CD4-positive, CD25-positive, alpha-beta regulatory T cell (primary cell): ENCODE data around the gene ZNG1E. TPM values are rescaled to one million over a fixed set of nuclear protein-coding genes. Genes with fewer than 3 reads are reported as not detected.
"Not testable (repeated sequence)": the region's sequence is repeated elsewhere in the genome, so short reads cannot be mapped to it uniquely, and the experiment has no call there.

Experiments used
- ATAC-seq, 2 donors: fragments of 150-1000 bp; cut with Tn5 transposase; one replicate each; pipeline ENCODE4 v1.10.0; 2021; ENCODE audit warnings: low read depth in 2 of 2, moderate number of reproducible peaks in 2 of 2, moderate library complexity in 1 of 2
- DNase-seq, 3 donors: peaks; one replicate each; pipeline versions ENCODE4 v3.0.0 to v3.0.0-alpha.2; 2012 to 2022; ENCODE audit warnings: mixed read lengths in 1 of 3
- H3K27ac ChIP-seq: one replicate; pipeline ENCODE4 v1.7.0; 2013; ENCODE audit warnings: mild to moderate bottlenecking, low read length; ENCODE audit not compliant: insufficient read depth, poor library complexity, severe bottlenecking
- H3K27me3 ChIP-seq: one replicate; pipeline ENCODE4 v1.7.0; 2013; ENCODE audit warnings: low read length; ENCODE audit not compliant: control insufficient read depth, insufficient read depth
- H3K36me3 ChIP-seq: one replicate; pipeline ENCODE4 v1.7.0; 2013; ENCODE audit warnings: mild to moderate bottlenecking, low read length, moderate library complexity; ENCODE audit not compliant: control insufficient read depth, insufficient read depth
- H3K4me1 ChIP-seq: 2 replicates; pipeline ENCODE4 v1.7.0; 2013; ENCODE audit warnings: mild to moderate bottlenecking, low read length; ENCODE audit not compliant: insufficient read depth, control insufficient read depth, poor library complexity, severe bottlenecking
- H3K4me3 ChIP-seq: one replicate; pipeline ENCODE4 v1.7.0; 2013; ENCODE audit warnings: low read depth, mild to moderate bottlenecking, low read length, moderate library complexity
- H3K9me3 ChIP-seq, 2 experiments: 1 replicate in 1 of 2; 2 replicates in 1 of 2; pipeline ENCODE4 v1.7.0; 2013; ENCODE audit warnings: low read length in 2 of 2, mild to moderate bottlenecking in 1 of 2, moderate library complexity in 1 of 2; ENCODE audit not compliant: control insufficient read depth in 2 of 2
- H3K27ac Mint-ChIP-seq, 3 donors: one replicate each; pipeline ENCODE4 v1.8.0; 2020 to 2022; ENCODE audit warnings: mild to moderate bottlenecking in 3 of 3, mixed read lengths in 3 of 3, moderate library complexity in 2 of 3
- H3K27me3 Mint-ChIP-seq: one replicate; pipeline ENCODE4 v1.8.0; 2022; ENCODE audit warnings: mild to moderate bottlenecking, mixed read lengths
- H3K36me3 Mint-ChIP-seq: one replicate; pipeline ENCODE4 v1.8.0; 2020; ENCODE audit warnings: mixed read lengths
- H3K4me1 Mint-ChIP-seq, 4 donors: one replicate each; pipeline ENCODE4 v1.8.0; 2020 to 2022; ENCODE audit warnings: mixed read lengths in 4 of 4, mild to moderate bottlenecking in 1 of 4
- H3K4me3 Mint-ChIP-seq, 4 donors: one replicate each; pipeline ENCODE4 v1.8.0; 2020 to 2022; ENCODE audit warnings: mild to moderate bottlenecking in 4 of 4, mixed read lengths in 4 of 4, moderate library complexity in 3 of 4
- H3K9me3 Mint-ChIP-seq, 7 donors: one replicate each; pipeline ENCODE4 v1.8.0; 2020 to 2022; ENCODE audit warnings: mixed read lengths in 7 of 7, mild to moderate bottlenecking in 3 of 7, moderate library complexity in 2 of 7
- polyA plus RNA-seq, 4 donors: library from polyadenylated mRNA; unstranded; fragments of 300-500 nt; fragmentation: Illumina TruSeq; gene quantifications; one replicate each; pipeline ENCODE4 v1.2.3, GENCODE V29; 2021
- total RNA-seq: library from RNA; stranded (reverse); gene quantifications from one replicate; pipeline ENCODE4 v1.2.3, GENCODE V29; 2022

ZNG1E gene
- total RNA-seq (41.4 TPM), polyA plus RNA-seq (10 to 100 TPM; 20.3 to 33.8 (median 28.3) TPM)

DNA sequence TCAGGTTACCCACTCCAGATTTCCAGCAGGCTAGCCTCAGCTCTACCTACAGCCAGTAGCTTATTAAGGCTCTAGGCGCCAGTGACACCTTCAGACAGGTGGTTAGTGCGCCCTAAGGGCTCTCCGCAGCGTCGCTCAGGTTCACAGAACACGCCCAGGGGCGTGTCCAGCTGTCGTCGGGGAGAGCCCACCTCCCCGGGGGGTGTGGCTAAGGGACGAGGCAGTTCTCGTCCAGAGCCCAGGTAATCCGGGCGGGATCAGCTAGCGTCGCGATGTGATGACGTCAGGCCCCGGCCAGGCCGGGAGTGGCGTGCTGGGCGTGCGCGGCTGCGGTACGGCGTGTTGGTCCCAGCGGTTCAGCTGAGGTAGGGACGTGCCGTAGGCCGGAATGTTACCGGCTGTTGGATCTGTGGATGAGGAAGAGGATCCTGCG, at the start of gene ZNG1E:
TSS of gene ZNG1E (plus strand) at position 340 of the 433 bp plus-strand sequence. CDS start at position 389, 49 bp downstream.
- Histone ChIP-seq H3K4me3 (peak within 1 kb of the TSS; percentile 41), H3K27ac (peak within 1 kb of the TSS; percentile 51)
- H3K9me3 Mint-ChIP-seq, H3K36me3 ChIP-seq, H3K27me3 Mint-ChIP-seq, ATAC-seq, H3K9me3 ChIP-seq, H3K4me1 ChIP-seq, H3K36me3 Mint-ChIP-seq, H3K27me3 ChIP-seq, H3K4me1 Mint-ChIP-seq: not testable (repeated sequence)
- H3K4me3 Mint-ChIP-seq = peak within 1 kb of the TSS; percentile 79 to 86 (median 81)
- DNase-seq = peak; percentile 68 to 76 (median 68)
- peak within 1 kb of the TSS in 2 of 3 donors; percentile 76 to 90 for H3K27ac Mint-ChIP-seq

GRCh38 chr9:65673579-65673978, 2.1 kb upstream of the ZNG1E start:
- H3K36me3 ChIP-seq, H3K27me3 Mint-ChIP-seq, H3K27ac Mint-ChIP-seq, H3K9me3 Mint-ChIP-seq, H3K27ac ChIP-seq, H3K36me3 Mint-ChIP-seq, DNase-seq, H3K4me3 Mint-ChIP-seq, H3K4me1 Mint-ChIP-seq, H3K27me3 ChIP-seq, H3K9me3 ChIP-seq, H3K4me3 ChIP-seq, ATAC-seq, H3K4me1 ChIP-seq: not testable (repeated sequence)

GRCh38 chr9:65675018-65675417, 710 bp upstream of the ZNG1E start:
- H3K27ac Mint-ChIP-seq = peak overlapping the region in 2 of 3 donors; percentile 76 to 90
- H3K9me3 Mint-ChIP-seq, H3K36me3 ChIP-seq: not testable (repeated sequence)

DNA sequence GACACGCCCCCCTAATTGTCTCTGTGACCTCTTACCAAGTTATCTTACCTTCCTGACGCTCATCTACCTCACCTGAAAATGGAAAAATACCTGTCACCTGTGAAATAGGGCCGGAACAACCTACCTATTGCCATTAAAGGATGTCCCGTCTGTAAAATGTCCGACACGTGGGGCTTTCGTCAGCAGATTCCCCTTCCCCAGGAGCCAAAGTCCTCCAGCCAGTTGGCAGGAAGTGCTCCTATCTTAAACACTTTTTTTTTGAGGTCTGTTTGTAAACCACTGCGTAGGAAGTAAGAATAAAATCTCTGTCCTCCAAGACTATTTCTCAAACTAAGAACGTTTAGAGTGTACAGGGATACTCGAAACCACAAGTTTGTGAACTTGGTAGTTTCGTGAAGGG, 661 bp downstream of the ZNG1E start:
- H3K4me3 Mint-ChIP-seq = peak overlapping the region; percentile 43 to 83 (median 74)
- H3K9me3 ChIP-seq, H3K9me3 Mint-ChIP-seq, H3K36me3 ChIP-seq, H3K27me3 ChIP-seq, H3K4me1 Mint-ChIP-seq, H3K4me1 ChIP-seq, H3K36me3 Mint-ChIP-seq, H3K27me3 Mint-ChIP-seq, H3K27ac Mint-ChIP-seq, ATAC-seq: not testable (repeated sequence)
- Histone ChIP-seq H3K4me3 (peak overlapping the region; percentile 41), H3K27ac (peak overlapping the region; percentile 23)
- DNase-seq = peak in 2 of 3 donors; percentile 22 to 42

More at GRCh38 chr9:65675018-65675417, 710 bp upstream of the ZNG1E start:
- not testable (repeated sequence) for H3K36me3 Mint-ChIP-seq, DNase-seq, H3K27me3 ChIP-seq, H3K9me3 ChIP-seq, H3K4me1 Mint-ChIP-seq, ATAC-seq, H3K4me1 ChIP-seq, H3K27me3 Mint-ChIP-seq, H3K4me3 ChIP-seq
- peak overlapping the region; percentile 51 for H3K27ac ChIP-seq
- peak overlapping the region; percentile 59 to 86 (median 78) for H3K4me3 Mint-ChIP-seq

DNA sequence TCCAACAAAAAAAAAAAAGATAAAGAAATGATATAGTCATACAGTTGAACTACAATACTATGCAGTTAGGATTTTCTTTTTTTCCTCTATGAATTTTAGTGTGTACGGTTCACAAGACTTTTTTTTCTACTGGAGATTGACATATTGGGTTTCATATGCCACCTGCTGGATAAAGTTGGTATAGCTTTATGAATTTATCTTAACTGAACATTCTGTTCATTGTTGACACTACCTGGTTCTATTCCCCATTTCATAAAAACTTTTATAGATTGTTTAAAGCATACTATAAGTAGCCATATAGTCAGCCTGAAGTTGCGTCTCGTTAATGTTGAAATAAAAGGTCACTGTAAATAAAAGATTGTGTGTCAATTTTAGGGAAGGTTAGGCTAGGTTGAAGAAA, 2.8 kb downstream of the ZNG1E start:
- H3K4me3 ChIP-seq, ATAC-seq, H3K27me3 Mint-ChIP-seq, H3K9me3 Mint-ChIP-seq, H3K27ac Mint-ChIP-seq, H3K36me3 Mint-ChIP-seq, H3K4me1 ChIP-seq, H3K4me1 Mint-ChIP-seq, H3K4me3 Mint-ChIP-seq, H3K9me3 ChIP-seq, H3K27ac ChIP-seq, H3K27me3 ChIP-seq, H3K36me3 ChIP-seq: not testable (repeated sequence)
- DNase-seq = peak in 1 of 3 donors; percentile 36

- not testable (repeated sequence) for DNase-seq, H3K27ac Mint-ChIP-seq, H3K27ac ChIP-seq, H3K9me3 ChIP-seq, H3K27me3 ChIP-seq, H3K4me1 ChIP-seq, H3K9me3 Mint-ChIP-seq, ATAC-seq, H3K36me3 Mint-ChIP-seq, H3K4me1 Mint-ChIP-seq, H3K4me3 Mint-ChIP-seq, H3K27me3 Mint-ChIP-seq, H3K4me3 ChIP-seq, H3K36me3 ChIP-seq
Observed at GRCh38 chr9:65703550-65703949, 27.8 kb downstream of the ZNG1E start.

DNA sequence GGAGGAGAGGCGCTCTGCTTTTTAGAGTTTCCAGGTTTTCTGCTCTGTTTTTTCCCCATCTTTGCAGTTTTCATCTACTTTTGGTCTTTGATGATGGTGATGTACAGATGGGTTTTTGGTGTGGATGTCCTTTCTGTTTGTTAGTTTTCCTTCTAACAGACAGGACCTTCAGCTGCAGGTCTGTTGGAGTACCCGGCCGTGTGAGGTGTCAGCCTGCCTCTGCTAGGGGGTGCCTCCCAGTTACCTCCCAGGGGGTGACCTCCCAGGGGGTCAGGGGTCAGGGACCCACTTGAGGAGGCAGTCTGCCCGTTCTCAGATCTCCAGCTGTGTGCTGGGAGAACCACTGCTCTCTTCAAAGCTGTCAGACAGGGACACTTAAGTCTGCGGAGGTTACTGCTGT, 38.7 kb downstream of the ZNG1E start:
- ATAC-seq, H3K27me3 Mint-ChIP-seq, H3K9me3 Mint-ChIP-seq, H3K4me1 Mint-ChIP-seq, H3K4me3 Mint-ChIP-seq, H3K27ac Mint-ChIP-seq, H3K36me3 Mint-ChIP-seq, H3K9me3 ChIP-seq, H3K36me3 ChIP-seq, H3K4me3 ChIP-seq, H3K27ac ChIP-seq, H3K27me3 ChIP-seq, H3K4me1 ChIP-seq, DNase-seq: not testable (repeated sequence)

GRCh38 chr9:65737096-65737564, 61.4 kb downstream of the ZNG1E start, which contains the start of gene FOXD4L4:
Gene FOXD4L4 (plus strand): TSS chr9:65737146. CDS start chr9:65737146, 0 bp downstream.
- H3K4me3 Mint-ChIP-seq = peak within 1 kb of the TSS in 1 of 4 donors; percentile 43
- H3K36me3 ChIP-seq, H3K27ac ChIP-seq, H3K27me3 Mint-ChIP-seq, H3K4me3 ChIP-seq, H3K36me3 Mint-ChIP-seq, ATAC-seq, H3K27ac Mint-ChIP-seq, H3K9me3 Mint-ChIP-seq, H3K4me1 Mint-ChIP-seq, H3K4me1 ChIP-seq, H3K9me3 ChIP-seq, DNase-seq, H3K27me3 ChIP-seq: not testable (repeated sequence)
